HG03139 (cell line): ENCODE results near the gene MRNIP.
"Not testable (repeated sequence)": the region's sequence is repeated elsewhere in the genome, so short reads cannot be mapped to it uniquely, and the experiment has no call there.

Source experiments
- ATAC-seq: cut with Tn5 transposase; IDR thresholded peaks from one replicate; pipeline ENCODE4 v1.9.1; 2021; ENCODE audit not compliant: unreplicated experiment

The MRNIP gene

DNA sequence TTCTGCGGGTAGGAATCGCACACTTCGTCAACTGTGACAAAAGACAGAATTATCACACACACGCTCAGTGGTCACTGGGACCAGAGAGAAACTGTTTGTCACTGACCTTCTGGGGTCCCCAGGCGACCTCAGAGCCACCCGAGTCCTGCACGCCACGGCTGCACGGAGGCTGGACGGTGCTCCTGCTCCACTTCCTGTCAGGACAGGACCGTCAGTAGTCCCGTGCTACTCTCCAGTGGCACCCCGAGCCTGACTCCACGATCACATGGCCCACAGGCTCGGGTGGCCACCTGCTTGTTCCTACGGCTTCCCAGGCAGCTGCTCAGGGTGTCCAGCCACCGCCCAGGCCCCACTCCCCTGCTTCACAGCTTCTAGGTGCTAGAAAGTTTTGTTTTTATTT lies 17.9 kb downstream of the MRNIP start:
- ATAC-seq = no peak

DNA sequence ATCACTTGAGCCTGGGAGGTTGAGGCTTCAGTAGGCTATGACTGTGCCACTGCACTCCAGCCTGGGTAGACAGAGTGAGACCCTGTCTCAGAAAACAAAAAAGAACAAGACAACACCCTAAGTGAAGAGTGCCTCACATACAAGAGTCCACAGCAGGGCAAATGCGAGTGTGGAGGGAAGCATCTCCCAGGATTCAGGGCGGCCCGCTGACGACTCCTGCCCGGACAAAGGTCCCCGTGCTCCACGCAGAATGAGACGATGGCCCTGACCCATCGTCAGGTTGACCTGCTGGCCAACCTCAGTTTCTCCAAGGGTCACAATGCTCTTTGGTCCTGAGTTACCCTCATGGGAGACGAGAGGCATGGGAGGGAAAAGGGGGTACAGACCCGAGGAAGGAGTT lies 18.3 kb downstream of the MRNIP start:
- ATAC-seq = no peak

DNA sequence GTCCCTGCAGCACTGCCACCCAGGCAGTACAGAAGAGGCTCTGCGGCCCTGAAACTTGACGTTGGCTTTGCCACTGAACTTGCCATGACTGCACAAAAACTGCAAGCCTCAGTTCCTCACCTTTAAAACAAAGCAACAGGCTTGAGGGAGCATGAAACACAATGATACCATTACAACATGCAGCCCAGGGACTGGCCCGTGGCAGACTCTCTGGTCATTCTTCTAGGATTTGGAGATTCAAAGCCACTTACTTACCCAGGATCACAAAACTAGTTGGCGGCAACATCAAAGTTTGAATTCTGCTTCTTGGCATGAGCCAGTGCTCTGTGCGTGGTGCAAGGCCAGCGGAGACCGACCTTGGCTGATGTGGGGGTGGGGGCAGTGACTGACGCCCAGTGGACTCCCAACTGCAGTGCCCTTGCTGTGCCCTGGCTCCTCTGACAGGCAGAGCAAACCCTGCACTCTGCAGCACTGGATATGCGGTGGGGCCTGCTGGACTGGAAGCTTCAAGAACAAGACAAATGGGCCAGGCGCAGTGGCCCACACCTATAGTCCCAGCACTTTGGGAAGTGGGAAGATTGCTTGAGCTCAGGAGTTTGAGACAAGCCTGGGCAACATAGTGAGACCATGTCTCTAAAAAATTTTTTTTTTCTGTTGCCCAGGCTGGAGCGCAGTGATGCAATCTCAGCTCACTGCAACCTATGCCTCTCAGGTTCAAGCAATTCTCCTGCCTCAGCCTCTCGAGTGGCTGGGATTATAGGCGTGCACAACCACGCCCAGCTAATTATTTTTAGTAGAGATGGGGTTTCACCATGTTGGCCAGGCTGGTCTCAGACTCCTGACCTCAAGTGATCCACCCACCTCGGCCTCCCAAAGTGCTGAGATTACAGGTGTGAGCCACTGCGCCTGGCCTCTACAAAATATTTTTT lies 19.0 kb downstream of the MRNIP start:
- no peak for ATAC-seq

DNA sequence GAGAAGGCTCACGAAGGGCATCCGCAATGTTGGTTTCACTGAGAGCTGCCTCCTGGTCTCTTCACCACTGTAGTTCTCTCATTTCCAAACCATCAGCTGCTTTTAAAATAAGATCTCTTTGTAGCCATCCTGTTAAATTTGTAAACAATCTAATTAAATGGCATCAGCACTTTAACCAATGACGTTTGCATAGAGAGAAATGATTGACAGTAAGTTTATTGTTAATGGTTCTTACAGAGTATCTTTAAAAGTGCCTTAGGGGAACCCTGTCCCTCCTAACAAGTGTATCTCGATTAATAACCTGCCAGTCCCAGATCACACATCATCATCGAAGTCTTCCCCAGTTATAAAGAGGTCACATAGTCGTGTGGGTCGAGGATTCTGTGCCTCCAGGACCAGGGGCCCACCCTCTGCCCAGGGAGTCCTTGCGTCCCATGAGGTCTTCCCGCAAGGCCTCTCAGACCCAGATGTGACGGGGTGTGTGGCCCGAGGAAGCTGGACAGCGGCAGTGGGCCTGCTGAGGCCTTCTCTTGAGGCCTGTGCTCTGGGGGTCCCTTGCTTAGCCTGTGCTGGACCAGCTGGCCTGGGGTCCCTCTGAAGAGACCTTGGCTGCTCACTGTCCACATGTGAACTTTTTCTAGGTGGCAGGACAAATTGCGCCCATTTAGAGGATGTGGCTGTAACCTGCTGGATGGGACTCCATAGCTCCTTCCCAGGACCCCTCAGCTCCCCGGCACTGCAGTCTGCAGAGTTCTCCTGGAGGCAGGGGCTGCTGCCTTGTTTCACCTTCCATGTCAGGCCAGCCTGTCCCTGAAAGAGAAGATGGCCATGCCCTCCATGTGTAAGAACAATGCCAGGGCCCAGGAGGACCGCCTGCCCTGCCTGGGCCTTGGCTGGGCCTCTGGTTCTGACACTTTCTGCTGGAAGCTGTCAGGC lies 21.3 kb downstream of the MRNIP start:
- ATAC-seq = no peak

DNA sequence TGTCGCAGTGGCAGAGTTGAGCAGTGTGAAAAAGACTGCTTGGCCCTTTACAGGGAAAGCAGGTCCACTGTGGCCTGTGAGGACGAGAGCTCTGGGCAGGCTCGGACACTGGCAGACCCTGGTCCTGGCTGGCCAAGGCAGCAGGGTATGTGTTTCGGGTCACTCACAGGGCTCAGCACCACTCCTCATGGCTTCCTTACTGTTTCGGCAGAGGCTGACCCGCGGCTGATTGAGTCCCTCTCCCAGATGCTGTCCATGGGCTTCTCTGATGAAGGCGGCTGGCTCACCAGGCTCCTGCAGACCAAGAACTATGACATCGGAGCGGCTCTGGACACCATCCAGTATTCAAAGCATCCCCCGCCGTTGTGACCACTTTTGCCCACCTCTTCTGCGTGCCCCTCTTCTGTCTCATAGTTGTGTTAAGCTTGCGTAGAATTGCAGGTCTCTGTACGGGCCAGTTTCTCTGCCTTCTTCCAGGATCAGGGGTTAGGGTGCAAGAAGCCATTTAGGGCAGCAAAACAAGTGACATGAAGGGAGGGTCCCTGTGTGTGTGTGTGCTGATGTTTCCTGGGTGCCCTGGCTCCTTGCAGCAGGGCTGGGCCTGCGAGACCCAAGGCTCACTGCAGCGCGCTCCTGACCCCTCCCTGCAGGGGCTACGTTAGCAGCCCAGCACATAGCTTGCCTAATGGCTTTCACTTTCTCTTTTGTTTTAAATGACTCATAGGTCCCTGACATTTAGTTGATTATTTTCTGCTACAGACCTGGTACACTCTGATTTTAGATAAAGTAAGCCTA lies 22.2 kb downstream of the MRNIP start:
- ATAC-seq = no peak

DNA sequence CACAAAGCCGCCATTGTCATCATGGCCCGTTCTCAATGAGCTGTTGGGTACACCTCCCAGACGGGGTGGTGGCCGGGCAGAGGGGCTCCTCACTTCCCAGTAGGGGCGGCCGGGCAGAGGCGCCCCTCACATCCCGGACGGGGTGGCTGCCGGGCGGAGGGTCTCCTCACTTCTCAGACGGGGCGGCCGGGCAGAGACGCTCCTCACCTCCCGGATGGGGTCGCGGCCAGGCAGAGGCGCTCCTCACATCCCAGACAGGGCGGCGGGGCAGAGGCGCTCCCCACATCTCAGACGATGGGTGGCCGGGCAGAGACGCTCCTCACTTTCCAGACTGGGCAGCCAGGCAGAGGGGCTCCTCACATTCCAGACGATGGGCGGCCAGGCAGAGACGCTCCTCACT lies 23.7 kb downstream of the MRNIP start:
- ATAC-seq = not testable (repeated sequence)

DNA sequence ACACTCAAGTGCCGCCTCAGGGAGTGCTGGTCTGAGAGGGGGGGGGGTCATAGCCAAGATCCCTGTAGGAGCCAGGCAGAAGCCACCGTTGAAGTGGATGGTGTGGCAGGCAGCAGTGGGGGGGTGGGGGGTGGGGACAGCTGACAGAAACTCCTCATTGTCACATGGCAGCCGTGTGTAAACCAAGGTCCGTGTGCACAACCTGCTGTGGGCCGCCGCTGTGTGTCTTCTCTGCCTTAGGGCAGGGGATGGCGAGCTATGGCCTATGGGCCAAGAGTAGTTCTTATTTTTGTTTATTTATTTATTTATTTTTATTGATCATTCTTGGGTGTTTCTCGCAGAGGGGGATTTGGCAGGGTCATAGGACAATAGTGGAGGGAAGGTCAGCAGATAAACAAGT lies 24.5 kb downstream of the MRNIP start:
- ATAC-seq = no peak

DNA sequence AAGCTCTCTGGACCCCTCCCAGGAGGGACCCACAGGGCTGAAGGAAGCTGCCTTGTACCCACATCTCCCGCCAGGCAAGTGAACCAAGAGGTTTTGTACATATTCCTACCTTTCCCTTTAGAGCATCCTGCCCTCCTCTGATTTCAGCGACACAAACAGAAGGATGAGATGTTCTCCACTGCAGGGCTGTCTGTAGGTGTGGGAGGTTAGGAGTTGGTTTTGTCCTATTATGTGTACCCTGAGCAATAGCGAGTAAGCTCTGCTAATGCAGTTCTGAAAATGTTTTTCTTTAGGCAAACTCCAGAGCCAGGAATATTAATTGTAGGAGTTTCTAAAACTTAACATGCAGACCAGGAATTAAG lies 24.9 kb downstream of the MRNIP start:
- ATAC-seq = no peak

DNA sequence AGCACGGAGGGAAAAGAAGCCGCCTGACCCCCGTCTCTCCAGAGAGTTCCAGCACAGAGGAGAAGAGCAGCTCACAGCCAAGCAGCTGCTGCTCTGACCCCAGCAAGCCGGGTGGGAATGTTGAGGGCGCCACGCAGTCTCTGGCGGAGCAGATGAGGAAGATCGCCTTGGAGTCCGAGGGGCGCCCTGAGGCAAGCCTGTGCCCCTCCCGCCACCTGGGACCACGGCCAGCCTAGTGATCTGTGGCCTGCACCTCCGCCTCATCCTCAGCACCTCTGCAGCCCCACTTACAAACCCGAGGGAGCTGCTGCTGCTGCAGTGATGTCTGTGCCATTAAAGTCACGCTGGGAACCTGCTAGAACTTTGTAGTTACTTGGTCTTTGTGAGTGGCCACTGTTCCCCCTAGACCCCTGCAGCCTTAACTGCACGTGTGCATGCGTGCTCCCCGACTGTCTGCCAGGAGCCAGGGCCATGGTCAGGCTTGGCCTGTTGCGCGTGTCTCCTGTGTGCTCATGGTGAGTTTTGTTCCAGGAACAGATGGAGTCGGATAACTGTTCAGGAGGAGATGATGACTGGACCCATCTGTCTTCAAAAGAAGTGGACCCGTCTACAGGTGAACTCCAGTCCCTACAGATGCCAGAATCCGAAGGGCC lies 25.4 kb downstream of the MRNIP start:
- no peak for ATAC-seq

DNA sequence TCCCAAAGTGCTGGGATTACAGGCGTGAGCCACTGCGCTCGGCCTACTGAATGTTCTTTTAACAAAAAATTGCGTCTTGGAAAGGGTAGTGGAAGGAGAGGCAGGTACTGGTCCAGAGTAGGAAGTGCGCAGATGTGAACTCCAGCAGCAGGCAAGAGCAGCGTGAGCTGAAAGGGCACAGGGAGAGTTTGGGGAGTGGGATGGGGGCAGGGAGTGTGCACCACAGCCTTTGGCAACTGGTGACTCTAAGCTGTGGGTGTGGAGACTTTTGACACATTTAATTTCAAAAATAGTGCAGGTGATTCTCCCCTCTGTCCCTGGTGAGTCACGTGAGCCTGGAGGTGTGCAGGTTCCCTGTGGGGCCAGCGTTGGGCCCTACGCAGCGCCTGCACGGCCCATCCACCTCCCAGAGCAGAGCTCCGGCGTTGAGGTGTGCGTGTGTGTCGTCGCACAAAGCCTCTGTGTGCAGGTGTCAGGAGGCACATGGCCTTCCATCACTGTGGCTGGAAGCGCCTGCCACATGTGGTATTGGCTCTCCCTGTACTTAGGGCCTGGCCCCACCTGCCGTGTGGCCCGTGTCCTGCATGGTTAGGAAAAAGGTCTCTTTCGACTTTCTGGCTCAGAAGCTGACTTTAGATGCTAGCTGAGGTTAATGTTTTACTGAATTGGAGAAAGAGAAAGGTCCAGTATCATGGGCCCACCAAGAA lies 26.4 kb downstream of the MRNIP start:
- no peak for ATAC-seq

DNA sequence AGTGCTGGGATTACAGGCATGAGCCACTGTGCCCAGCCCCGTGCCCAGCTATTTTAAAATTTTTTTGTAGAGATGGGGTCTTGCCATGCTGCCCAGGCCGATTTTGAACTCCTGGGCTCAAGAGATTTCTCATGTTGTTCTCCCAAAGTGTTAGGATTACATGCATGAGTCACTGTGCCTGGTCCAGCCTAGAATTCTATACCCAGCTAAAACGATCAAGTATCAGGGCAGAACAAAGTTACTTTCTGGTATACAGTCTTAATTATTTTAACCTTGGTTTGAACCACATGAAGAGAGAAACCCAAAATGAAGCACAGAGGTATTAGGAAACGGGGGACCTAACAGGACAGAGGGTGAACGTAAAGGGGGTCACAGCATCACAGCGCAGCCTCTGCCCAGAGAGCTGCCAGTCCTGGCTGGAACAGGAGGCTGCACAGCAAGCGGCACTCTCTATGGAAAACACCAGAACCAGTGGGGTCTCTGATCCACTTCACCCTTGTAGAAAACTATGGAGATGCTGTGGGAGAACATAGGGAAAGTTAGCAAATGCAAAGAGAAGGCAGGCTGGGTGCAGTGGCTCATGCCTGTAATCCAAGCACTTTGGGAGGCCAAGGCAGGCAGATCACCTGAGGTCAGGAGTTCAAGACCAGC lies 27.7 kb downstream of the MRNIP start:
- ATAC-seq = no peak

DNA sequence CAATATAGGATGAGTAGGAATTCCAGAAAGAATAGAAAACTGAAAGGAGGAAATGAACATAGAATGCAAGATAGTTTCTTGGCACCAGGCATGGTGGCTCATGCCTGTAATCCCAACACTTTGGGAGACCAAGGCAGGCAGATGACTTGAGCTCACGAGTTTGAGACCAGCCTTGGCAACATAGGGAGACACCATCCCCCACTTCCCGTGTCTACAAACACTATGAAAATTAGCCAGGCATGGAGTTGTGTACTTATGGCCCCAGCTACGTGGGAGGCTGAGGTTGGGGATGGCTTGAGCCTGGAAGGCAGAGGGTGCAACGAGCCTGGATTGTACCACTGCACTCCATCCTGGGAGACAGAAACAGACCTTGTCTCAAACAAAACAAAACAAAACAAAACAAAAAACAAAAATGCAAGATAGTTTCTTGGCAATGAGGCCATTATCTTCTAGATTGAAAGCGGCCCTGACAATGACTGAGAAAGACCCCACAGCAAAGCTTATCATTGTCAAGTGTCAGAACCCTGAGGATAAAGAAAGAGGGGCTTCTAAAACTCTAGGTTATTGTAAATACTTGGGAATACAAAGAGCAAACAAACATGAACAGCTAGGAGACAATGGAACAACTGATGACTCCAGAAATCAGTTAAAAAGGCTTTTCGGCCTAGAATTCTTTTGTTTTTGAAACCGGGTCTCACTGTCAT lies 28.7 kb downstream of the MRNIP start:
- no peak for ATAC-seq

DNA sequence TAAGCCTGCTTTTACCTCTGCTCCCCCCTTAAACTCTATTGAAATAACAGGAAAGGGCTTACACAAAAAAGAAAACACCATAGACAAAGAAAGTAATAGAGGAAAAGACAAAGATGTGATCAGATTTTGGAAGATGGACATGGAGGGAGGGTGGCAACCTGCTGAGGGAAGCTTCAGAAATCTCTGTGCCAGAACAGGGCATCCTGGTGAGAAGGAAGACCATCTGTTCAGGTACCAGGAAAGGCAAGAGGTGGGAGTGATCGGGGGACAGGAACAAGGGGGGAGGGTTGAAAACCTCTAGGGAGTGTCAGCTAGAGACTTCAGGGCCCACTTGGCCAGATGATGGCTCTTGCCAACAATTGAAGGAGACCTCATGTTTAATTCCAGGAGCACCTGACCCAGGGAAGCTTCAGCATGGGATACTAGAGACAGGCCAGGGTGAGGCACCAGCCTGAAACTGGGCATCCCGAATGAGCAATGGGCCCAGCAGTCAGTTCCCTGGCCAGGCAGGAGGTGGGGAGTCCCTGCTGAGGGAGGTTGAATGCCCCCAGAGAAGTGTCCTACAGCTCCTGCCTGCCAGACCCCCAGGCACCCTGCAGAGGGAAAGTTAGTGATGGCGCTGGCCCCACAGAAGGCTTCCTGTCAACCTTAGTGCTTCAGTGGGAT lies 29.7 kb downstream of the MRNIP start:
- no peak for ATAC-seq

DNA sequence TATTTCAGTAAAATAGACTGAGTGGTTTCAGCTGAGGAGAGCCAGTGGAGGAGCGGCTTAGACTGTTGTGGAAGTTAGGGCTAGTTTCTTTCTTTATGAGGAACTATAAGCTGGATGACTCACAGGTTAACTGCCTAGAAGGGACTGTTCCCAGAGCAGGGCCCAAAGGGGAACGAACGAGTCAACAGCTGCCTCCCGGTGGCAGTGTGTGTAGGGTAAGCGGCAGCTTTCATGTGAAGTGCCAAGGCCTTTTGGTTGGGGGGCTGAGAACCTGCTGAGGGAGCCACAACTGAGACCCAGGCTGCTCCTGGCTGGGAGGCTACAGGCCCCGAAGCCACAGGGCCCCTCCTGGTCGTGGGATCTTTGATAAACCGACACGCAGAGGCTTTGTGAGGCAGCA lies 30.9 kb downstream of the MRNIP start:
- ATAC-seq = no peak

DNA sequence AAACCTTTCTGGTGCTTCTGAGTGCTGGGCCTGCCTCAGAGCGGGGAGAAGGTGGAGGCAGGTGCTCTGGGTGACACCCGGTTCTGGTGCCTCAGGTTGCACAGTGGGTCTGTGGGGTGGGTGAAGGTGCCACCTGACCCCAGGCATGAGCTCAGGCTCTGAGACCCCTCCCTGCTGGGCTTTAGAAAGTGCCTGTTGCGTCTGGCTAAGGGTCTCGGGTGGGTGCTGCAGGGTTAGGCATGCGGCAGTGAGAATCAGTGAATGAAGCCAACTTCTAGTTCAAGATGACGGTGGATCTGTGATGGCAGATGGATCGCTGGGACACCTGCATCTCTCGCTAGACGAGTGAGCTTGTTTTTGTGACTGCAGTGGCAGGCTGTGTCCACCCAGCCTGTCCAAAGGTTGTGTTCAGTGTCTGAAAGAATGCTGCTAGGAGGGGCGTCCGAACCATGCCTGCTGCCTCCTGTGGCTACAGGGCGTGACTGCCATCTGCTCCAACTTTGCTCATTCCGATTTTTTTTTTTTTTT lies 32.9 kb downstream of the MRNIP start:
- no peak for ATAC-seq

DNA sequence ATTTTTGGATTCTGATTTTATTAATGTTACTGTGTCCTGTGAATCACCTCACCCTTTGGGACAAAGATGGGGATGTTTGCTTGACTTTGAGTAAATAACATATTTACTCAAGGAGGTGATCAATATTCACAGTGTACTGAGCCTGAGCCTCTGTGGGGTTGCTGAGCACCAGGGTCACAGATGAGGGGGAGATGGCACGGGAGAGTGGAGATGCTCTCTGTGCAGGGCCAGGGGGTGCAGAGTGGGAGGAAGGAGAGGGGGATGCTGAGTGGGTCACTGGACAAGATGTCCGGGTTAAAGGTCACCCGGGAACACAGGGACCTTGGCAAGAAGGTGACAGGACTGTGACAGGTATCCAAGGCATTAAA lies 33.9 kb downstream of the MRNIP start:
- no peak for ATAC-seq

DNA sequence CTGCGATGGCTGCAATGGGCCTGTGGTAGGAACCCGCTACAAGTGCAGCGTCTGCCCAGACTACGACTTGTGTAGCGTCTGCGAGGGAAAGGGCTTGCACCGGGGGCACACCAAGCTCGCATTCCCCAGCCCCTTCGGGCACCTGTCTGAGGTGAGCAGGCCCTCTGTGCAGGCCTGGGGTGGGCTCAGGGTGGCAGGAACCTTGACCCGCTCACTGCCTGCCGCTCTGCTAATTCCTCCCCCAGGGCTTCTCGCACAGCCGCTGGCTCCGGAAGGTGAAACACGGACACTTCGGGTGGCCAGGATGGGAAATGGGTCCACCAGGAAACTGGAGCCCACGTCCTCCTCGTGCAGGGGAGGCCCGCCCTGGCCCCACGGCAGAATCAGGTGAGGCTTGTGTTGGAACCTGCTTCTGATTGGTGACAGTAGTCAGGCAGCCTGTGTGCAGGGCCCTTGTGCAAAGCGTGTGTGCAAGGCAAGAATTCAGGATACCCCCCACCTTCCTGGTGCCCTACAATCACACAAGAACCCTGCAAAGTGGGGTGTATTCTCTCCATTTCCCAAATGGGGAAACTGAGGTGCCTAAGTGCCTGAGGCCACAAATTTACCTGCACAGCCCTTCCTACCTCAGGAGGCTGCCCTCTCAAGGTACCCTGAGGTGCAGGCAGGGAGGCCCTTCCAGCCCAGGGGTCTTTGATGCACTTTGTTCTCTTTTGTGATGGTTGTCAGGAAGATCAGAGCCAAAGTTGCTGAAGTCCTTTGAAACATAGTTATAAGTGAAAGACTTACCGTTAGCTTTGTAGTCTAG lies 34.5 kb downstream of the MRNIP start:
- ATAC-seq = no peak
